G401.6 (cell line): ENCODE results near the gene SGSM1.

ENCODE experiments used
- FAIRE-seq: peaks from 2 replicates; lab custom pipeline; 2012; peaks lifted over from hg19 to GRCh38; lab: Jason Lieb, UNC

The SGSM1 gene

DNA sequence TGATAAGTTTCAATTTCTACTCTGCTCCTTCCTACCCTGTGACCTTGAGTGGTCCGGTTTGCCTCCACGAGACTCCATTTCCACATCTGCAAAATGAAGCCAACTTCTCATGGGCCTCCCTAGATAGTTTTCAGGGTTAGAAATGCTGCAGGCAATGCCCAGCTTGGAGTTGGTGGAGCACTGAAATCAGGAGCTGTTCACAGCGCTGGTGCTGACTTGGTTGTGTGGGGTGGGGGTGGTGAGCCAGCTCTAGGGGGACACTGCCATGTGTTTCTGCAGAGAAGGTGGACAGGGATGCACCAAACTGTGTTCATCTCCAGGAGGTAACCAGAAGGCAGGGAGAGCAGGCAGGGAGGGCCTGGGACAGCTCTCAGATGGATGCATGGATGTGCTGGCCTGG, 37.0 kb downstream of the SGSM1 start:
- no peak for FAIRE-seq

DNA sequence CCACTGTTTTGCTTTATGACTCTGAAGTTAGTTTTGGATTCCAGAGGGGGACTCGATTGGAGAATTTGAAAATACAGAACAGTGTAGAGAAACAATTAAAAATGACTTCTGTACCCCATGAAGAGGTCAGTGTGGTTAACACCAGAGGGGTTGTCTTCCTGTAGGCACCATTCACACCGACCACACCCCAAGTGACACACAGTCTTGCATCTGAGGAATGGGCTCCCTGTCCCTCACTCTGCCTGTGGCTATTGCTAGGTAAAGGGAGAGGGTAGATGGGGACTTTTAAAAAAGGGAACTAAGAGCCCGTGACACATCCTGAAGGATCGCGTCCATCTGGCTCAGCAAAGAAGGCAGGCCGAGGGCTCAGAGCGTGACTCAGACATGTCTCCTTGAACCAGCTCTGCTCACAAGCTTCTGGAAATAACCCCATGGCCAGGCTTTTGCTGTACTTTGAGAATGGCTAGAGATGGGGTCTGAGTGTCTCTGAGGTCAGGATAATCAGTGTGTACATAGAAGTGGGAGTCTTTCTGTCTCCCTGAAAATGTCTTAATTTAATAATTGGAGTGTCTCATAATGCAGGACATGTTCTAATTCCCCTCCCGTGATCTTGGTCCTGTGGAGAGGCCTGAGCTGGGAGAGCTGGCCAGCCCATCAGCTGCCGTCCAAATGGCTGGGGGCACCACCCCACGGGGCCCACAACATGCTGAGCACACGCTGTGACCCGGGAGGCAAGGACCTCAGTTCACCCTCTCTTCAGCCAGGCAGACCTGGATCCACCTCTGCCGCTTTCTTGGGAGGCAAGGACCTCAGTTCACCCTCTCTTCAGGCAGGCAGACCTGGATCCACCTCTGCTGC, 39.3 kb downstream of the SGSM1 start:
- FAIRE-seq = no peak

DNA sequence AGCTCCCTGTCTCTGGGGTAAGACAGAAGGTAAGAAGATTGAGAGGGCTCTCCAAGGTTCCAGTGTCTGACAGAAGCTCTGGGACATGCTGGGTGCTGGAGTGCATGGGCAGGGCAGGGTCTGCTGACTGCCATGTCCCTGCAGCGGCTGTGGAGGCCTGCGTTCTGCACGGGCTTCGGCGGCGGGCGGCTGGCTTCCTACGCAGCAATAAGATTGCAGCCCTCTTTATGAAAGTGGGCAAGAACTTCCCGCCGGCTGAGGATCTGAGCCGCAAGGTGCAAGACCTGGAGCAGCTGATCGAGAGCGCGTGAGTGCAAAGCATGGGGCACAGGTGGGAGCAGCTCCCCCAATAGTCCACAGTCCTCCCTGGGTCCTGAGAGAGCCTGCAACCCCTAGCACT, 41.5 kb downstream of the SGSM1 start:
- no peak for FAIRE-seq

DNA sequence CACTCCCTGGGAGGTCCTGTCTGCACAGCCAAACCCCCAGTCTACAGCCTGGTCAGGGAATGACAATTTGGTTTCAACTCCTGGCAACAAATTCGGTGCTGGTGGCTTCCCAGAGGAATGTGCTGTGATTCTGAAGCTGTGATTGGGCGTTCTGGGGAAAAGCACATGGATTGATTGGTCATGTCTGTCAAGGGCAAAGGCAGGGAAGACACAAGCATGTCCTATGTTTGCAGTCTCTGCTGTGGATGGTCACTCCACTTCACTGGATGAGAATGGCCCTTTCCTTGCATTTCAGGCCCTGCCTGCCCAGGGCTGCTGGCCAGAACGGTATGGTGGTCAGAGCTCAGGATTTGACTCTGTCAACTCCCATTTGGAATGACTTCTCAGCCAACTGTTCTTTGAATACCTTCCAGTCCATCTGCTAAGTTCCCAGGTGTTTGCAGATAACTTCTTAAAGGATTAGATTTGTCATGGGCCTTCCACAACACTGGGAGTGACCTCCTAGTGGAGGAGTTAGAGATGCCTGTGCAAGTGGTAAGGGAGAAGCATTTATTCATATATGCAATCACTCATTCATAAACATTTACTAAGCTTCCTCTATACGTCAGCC, 42.7 kb downstream of the SGSM1 start:
- no peak for FAIRE-seq

DNA sequence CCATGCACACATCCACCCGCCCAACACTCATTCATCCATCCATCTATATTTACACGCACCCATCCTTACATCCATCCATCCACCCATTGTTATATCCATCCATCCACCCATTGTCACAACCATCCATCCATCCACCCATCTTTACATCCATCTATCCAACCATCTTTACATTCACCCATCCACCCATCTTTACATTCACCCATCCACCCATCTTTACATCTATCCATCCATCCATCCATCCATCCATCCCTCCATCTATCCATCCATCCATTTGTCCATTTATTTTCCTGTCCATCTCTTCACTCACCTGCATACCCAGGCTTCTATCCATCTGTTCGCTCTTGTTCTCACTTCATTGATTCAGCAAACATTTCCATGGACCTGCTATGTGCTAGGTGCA, 49.8 kb downstream of the SGSM1 start:
- FAIRE-seq = no peak

DNA sequence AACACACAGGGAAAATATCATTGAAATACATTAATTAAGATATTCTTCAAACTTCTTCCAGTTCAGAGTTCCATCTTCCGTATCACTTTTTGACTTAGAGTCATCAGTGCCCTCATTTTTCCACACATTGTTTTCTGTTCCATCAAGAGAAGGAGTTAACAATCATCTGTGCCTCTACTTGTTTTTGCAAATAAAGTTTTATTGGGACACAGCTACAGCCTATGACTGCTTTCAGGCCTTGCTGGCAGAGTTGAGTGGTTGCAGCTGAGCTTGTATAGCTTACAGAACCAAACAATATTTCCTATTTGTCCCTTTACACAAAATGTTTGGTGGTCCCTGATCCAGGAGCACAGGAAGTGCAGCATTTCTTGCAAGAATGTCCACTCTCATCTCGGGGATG, 51.6 kb downstream of the SGSM1 start:
- no peak for FAIRE-seq

DNA sequence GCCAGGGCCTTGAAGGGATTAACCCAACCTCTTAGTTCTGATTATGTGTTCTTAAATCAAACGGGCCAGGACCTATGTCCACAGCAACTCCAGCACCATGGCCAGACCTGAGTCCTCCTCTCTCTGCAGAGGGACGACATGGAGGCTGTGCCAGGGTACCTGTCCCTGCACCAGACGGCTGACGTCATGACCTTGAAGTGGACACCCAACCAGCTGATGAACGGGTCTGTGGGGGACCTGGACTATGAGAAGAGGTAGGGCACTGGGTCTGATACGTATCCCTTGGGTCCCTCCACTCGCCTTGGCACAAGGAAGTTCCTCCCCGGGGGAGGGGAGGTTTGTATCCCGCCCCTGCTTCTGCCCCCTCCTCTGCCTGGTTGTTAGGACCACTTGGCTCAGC, 53.6 kb downstream of the SGSM1 start:
- no peak for FAIRE-seq

DNA sequence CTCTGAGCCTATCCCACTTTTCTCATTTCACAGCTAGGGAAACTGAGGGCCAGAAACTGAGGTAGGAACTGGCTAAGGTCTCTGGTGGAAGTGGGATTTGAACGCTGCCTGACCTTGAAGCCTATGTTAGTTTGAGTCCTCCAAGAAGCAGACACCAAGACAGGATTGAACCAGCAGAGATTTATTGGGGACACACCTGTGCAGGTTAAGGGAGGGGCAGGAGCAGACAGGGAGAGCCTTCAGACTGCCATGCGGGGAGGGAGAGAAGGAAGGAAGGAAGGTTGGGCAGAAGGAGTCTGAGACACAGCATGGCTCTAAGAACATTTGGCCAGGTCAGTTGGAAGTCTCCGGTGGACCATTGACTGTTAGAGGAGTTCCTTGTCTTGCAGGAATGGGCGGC, 59.5 kb downstream of the SGSM1 start:
- no peak for FAIRE-seq

DNA sequence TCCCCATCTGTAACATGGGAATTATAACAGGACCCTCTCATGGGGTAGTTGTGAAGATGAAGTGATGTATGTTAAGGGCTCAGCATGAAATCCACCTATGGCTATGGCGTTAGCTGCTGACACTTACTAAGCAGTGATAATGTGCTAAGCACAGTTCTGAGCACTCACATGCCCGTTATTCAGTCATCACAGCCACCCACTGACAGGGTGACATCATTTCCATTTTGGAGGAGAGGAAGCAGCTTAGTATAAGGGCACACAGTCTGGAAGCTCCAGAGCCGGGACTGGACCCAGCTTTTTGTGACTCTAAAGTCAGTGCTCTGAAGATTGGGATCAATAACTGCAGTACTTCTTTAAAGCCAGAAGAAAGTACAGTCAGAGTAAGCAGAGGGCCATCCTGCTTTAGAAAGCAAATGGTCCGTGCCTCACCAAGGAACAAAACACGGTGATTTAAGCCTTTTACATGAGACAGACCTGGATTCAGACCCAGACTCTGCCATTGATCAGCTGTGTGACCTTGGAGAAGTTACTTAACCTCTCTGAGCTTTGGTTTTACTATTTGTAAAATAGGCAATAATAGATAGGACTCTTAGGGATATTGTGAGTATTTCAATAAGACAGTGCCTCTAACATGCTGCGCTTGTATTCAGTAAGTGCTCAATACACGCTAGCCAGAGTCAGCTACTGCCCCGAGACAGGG, 61.5 kb downstream of the SGSM1 start:
- no peak for FAIRE-seq

DNA sequence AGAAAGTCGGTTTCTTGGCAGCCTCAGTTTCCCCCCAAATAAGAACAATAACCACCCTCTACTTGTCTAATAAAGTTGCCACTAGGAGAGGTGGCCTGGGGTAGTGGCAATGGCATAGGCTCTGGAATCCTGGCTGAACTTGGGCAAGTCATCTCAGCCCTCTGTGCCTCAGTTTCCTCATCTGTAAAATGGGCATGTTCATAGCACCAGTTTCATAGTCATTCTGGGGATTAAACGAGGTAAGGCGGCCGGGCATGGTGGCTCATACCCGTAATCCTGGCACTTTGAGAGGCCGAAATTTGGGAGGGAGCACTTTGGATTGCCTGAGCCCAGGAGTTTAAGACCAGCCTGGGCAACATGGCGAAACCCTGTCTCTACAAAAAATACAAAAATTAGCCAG, 63.0 kb downstream of the SGSM1 start:
- no peak for FAIRE-seq

DNA sequence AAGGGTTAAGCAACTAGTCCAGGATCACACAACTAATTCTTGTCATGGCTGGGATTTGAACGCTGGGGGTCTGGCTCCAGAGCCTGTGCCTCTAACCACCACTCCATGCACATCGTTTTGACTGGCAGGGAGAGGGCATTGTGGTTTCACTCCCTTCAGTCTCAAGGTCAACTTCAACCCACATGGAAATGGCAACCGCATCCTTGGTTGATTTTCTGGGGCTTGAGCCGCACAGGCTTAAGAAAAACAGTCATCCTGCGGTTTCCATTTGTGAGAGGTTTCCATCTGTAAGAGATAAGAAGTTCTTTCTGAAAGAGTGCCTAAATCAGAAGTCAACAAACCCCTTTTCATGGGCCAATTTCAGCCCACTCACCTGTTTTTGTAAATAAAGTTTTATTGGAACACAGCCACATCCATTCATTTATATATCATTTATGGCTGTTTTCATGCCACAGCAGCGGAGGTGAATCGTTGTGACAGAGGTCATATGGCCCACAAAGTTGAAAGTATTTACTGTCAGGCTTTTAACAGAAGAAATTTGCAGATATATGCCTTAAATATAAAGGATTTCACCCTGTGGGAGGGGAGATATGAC, 65.7 kb downstream of the SGSM1 start:
- FAIRE-seq = no peak

DNA sequence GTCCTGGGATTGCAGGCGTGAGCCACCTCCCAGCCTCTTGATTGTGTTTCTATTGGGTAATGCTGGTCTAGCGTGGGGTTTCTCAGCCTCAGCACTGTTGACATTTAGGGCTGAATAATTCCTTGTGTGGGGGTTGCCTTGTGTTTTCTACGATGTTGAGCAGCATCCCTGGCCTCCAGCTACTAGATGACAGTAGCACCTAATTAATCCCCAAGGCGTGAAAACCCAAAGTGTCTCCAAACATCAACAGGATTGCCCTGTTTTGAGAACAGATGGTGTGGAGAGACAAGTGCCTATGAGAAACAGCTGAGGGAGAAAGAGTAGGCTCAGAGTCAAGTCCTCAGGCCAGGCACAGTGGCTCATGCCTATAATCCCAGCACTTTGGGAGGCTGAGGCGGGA, 67.2 kb downstream of the SGSM1 start:
- no peak for FAIRE-seq

DNA sequence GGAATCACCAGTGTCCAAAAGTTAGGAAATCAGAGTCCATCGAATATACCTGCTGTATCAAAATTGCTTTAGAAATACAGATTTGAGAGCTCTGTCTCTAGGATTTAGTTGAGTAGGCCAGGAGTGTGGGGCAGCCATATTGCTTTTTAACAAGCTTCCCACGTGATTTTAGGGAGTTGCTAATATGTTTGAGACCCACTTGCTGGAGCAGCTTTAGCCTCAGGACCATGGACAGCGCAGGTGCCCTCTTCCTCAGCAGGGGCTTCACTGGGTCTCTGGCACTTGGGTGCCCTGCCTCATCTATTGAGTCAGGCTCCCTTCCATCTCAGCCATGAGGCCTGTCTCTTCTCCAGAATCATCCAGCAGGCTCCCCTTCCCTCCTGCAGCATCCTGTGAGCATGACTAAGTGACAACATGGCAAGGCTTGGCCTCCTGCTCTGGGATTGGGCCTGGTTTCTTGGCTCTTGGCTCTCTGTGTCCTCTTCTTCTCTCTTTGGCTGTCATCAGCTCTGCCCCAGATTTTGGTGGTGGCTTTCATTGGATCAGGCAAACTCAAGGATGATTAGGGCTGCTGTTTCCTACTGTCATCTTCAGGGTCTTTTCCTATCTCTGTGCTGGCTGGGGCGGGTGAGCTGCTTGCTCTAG, 70.0 kb downstream of the SGSM1 start:
- FAIRE-seq = no peak

DNA sequence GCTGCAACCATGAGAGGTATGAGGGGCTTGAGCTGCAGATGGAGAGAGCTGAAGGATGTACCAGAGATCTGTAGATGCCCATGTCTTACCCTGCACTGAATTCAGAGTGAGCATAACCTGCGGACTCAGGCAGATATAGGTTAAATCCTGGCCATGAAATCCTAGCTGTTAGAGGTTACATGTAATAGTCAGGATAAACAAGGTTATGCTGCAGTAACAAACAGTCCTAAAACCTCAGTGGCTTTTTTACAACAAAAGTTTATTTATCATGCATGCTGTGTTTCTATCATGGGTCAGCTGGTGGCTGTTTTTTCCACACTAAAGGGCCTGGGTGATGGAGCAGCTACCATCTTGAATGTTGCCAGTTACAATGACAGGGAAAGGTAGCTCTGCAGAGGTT, 70.7 kb downstream of the SGSM1 start:
- no peak for FAIRE-seq

DNA sequence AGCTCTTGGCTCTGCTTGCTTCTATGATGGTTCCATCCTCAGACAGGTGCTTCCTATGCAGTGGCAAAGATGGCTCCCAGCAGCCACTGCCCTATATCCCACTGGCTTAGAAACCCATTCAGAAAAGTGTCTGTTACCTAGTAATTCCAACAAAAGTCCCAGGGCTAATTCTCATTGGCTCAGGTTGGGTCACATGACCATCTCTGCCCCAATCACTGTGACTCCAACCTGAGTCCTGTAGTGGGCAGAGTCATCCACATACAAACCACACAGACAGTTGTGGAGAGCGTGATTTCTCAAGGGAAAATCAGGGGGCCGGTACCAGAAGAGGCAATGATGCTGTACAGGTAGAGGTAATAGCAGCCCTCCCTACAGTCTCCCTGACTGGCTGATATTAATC, 73.0 kb downstream of the SGSM1 start:
- no peak for FAIRE-seq

DNA sequence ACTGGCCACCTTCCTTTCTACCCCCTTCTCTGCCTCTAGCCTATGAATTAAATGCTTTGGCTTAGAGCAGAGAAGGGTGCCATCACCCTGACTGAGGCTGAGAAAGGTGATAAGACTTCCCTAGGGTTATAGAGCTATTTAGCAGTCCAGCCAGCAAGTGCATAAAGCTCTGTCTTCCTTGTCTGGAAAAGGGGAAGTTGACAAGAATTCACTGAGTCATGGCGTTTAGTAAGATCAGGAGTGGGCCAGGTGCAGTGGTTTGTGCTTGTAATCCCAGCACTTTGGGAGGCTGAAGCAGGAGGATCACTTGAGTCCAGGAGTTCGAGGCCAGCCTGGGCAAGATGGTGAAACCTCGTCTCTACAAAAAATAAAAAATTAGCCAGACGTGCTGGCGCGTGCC, 77.4 kb downstream of the SGSM1 start:
- no peak for FAIRE-seq

DNA sequence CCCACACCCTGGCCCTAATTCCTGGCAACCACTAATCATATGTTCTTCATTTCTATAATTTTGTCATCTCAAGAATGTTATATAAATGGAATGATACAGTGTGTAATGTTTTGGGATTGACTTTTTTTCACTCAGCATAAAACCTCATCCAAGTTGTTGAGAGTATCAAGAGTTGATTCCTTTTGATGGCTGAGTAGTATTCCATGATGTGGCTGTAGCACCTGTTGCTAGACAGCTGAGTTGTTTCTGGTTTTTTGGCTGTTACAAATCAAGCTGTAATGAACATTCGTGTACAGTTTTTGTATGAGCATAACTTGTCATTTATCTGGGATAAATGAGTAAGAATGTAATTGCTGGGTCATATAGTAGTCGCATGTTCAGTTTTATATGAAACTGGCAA, 81.2 kb downstream of the SGSM1 start:
- FAIRE-seq = no peak

DNA sequence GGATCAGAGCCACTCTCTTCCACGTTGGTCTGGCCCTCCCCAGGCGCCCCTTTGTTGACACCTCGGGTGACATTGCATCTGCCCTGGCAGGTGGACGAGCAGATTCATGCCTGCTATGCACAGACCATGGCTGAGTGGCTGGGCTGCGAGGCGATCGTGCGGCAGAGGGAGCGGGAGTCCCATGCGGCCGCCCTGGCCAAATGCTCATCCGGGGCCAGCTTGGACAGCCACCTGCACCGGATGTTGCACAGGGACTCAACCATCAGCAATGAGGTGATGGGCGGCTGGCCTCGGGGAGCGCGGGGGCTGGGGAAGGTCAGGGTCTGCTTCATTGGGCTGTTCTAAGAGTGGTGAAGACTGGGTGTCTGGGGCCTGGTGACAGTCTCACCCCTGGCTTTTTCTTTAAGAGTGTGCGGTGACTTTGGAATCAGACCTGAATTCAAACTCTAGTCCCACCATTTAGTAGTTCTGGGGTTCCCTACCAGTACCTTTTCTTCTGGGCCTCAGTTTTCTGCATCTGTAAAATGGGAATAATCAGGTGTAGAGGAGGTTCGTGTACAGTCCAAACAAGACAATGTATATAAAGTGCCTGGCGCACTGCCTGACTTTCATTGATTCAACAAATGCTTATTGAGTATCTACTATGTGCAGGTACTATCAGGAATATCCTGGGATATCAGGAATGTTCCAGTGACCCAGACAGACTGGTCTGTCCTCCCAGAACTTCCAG, 87.5 kb downstream of the SGSM1 start:
- no peak for FAIRE-seq

DNA sequence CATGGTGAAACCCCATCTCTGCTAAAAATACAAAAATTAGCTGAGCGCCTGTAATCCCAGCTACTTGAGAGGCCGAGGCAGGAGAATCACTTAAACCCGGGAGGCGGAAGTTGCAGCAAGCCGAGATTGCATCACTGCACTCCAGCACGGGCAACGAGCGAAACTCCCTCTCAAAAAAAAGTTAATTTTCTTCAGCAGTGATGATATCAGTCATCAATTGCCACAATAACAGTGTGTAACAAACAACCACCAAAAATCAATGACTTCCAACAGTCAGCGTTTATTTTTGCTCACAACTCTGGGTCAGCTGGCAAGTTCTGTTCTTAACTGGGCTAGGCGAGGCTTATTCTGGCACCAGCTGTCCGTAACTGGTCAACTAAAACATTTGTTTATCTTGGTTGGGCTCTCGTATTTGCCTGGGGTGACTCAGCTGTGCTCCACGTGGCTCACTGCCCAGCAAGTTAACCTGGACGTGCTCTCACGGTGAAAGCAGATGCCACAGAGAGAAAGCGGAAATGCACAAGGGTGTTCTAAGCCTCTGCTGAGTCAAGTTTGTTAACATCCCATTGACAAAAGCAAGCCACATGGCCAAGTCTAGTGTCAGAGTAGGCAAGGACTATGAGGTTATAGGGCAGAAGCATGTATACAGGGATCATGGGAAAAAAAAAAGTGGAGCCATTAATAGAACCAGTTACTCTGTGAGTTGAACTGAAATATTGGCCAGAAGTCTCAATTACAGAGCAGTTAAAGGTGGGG, 88.4 kb downstream of the SGSM1 start:
- FAIRE-seq = no peak

DNA sequence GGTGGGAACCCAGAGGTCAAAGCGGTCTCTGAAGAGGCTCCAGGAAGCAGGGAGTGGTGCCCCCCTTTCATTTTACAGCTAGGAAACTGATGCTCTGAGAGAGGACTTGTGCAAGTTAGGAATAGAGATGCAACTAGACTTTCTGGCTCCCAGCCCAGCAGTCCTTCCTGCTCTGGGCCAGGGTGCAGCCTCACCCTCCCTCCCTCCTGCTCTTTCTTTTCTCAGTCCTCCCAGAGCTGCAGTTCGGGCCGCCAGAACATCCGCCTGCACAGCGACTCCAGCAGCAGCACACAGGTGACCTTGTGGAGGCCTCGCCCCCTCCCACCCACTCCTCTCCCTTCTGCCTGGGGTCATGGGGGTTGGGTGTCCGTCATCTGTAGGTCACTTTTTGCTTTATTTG, 89.0 kb downstream of the SGSM1 start:
- no peak for FAIRE-seq

DNA sequence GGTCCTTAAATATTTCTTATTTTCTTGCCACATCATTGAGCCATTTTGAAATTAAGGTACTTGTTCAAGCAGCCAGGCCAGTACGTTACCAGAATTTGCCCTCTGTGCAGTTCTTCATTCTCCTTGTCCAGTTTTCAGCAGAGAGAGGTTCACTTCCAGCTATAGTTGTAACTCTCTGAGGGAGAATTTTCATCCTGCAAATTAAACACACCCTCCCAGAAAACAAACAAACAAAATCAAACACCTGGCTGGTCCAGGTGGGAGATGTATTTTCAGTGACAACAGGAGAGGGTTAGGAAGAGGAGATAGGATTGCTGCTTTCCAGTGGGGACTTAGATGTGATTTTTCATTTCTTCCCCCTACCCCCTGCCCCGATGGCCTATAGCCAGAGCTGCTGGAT, 95.4 kb downstream of the SGSM1 start:
- FAIRE-seq = no peak
